ENCODE data around the gene OTOF. TPM values are rescaled to one million over a fixed set of nuclear protein-coding genes. Genes with fewer than 3 reads are reported as not detected.

Gene OTOF
- total and polyA plus RNA-seq, 9 of the 15 experiments (the other 6 are each of a cell fraction or from before 2014, with no cell fraction given): 0.03 to 0.11 (median 0.06) TPM; not detected in 5

- peak; percentile 99 for TF ChIP-seq ATF3 (IDR thresholded peaks at IDR 0.05)
- peak; percentile 94 for TF ChIP-seq ATF3 (CRISPR knock-in tag; conservative IDR thresholded peaks at IDR 0.05)
- peak; percentile 85 for TF ChIP-seq FOXJ2 (tag; IDR thresholded peaks at IDR 0.05)
- TF ChIP-seq MAFG (tag; conservative IDR thresholded peaks at IDR 0.05): peak; percentile 97
- peak; percentile 85 for TF ChIP-seq ARID1B (IDR thresholded peaks at IDR 0.05)
- peak; percentile 58; a peak in 3 of 4 replicates for TF ChIP-seq NRF1 (conservative IDR thresholded peaks at IDR 0.05 in 1 of 2, IDR thresholded peaks at IDR 0.05 in 1 of 2)
- TF ChIP-seq NBN (IDR thresholded peaks at IDR 0.05; ENCODE audit: low read depth): peak; percentile 90
- TF ChIP-seq ZNF347 (CRISPR knock-in tag; IDR thresholded peaks at IDR 0.05; ENCODE audit: low read depth): no peak
- TF ChIP-seq CBFA2T2 (conservative IDR thresholded peaks at IDR 0.05): peak; percentile 24; the same call in 1 of the 2 replicates
- peak; percentile 76 for TF ChIP-seq ZNF592 (IDR thresholded peaks at IDR 0.05)
- peak in 1 of 2 experiments; percentile 55; a peak in 1 of 4 replicates for TF ChIP-seq SRF (CRISPR knock-in tag; IDR thresholded peaks at IDR 0.05)
- TF ChIP-seq BRCA1 (IDR thresholded peaks at IDR 0.05): no peak
- no peak for TF ChIP-seq BRCA1 (CRISPR knock-in tag; IDR thresholded peaks at IDR 0.05)
- TF ChIP-seq NCOA1 (IDR thresholded peaks at IDR 0.05; ENCODE audit: low read depth): peak; percentile 77; the same call in 1 of the 2 replicates
- peak; percentile 73 for TF ChIP-seq CXXC5 (CRISPR knock-in tag; IDR thresholded peaks at IDR 0.05)
- peak; percentile 51 for TF ChIP-seq ZNF197 (CRISPR knock-in tag; IDR thresholded peaks at IDR 0.05; ENCODE audit: low read depth)
- peak; percentile 48; the same call in 1 of the 2 replicates for TF ChIP-seq ZKSCAN1 (IDR thresholded peaks at IDR 0.05; ENCODE audit: low read depth, low read length)
- TF ChIP-seq LCOR (CRISPR knock-in tag; IDR thresholded peaks at IDR 0.05): peak; percentile 58; the same call in 1 of the 2 replicates
- peak; percentile 93 for TF ChIP-seq TAF9B (IDR thresholded peaks at IDR 0.05; ENCODE audit: partially characterized antibody)
- TF ChIP-seq STAT6 (CRISPR knock-in tag; IDR thresholded peaks at IDR 0.05): no peak
Observed at GRCh38 chr2:26412091-26412673, 65.7 kb downstream of the OTOF start (continued).
